ENCODE results near the gene ABI2. TPM values are rescaled to one million over a fixed set of nuclear protein-coding genes. Genes with fewer than 3 reads are reported as not detected.

The ABI2 gene
- total RNA-seq, 1 experiment from 2014 or later = 75.6 TPM

GRCh38 chr2:203480623-203481022, 152.4 kb downstream of the ABI2 start (continued):
- TF ChIP-seq ZBTB33 (IDR thresholded peaks at IDR 0.05; ENCODE audit: extremely low read depth, insufficient replicate concordance, low read length) (no peak), FOSL1 (IDR thresholded peaks at IDR 0.05; ENCODE audit: low read depth) (no peak), JUND (IDR thresholded peaks at IDR 0.05) (no peak), CBX3 (IDR thresholded peaks at IDR 0.05; ENCODE audit: low read depth) (no peak), ZNF274 (IDR thresholded peaks at IDR 0.05; ENCODE audit: low read depth, low read length) (no peak), MAX (IDR thresholded peaks at IDR 0.05) (no peak), RAD21 (IDR thresholded peaks at IDR 0.05; ENCODE audit: low read depth) (no peak), ELF1 (IDR thresholded peaks at IDR 0.05; ENCODE audit: borderline replicate concordance, low read depth) (no peak), TCF7L2 (IDR thresholded peaks at IDR 0.05; ENCODE audit: borderline replicate concordance, extremely low read depth, insufficient read depth, insufficient read length) (no peak), SRF (IDR thresholded peaks at IDR 0.05; ENCODE audit: low read depth) (no peak)

- Histone ChIP-seq H3K9me2 (ENCODE audit: insufficient read depth) (no peaks in the 10 kb centered on the region), H3K36me3 (ENCODE audit: control insufficient read depth in 1 of 2, insufficient read depth in 2 of 2, low read length in 2 of 2) (no peaks in the 10 kb centered on the region), H3K9me3 (ENCODE audit: control insufficient read depth in 1 of 2, insufficient read depth in 1 of 2, low read depth in 1 of 2, low read length in 2 of 2) (no peaks in the 10 kb centered on the region), H2AFZ (ENCODE audit: low read depth, low read length, poor library complexity, severe bottlenecking) (no peak overlapping the region), H3K4me2 (ENCODE audit: low read length) (no peak overlapping the region), H4K20me1 (ENCODE audit: insufficient read depth) (no peaks in the 10 kb centered on the region; the same call in 1 of the 2 replicates), H3K9ac (ENCODE audit: low read length) (no peak overlapping the region), H3K4me1 (ENCODE audit: control insufficient read depth in 1 of 2, insufficient read depth in 2 of 2, low read length in 2 of 2) (no peaks in the 10 kb centered on the region), H3K27me3 (ENCODE audit: insufficient read depth, low read length) (no peaks in the 10 kb centered on the region), H3K79me2 (ENCODE audit: insufficient read depth, low read length) (no peaks in the 10 kb centered on the region), H3K27ac (ENCODE audit: low read depth, low read length) (no peak overlapping the region), H3K4me3 (replicated peaks in 1 of 2; ENCODE audit: low read depth in 1 of 2, low read length in 2 of 2) (no peak overlapping the region)
- TF ChIP-seq RAD21 (IDR thresholded peaks at IDR 0.05; ENCODE audit: low read depth) (peak; percentile 90), CBX3 (IDR thresholded peaks at IDR 0.05; ENCODE audit: low read depth) (no peak), CTCF (IDR thresholded peaks at IDR 0.05 in 2 of 3, conservative IDR thresholded peaks at IDR 0.05 in 1 of 3; ENCODE audit: borderline replicate concordance in 1 of 3, insufficient read depth in 1 of 3, low read depth in 2 of 3, low read length in 2 of 3) (peak; percentile 62 to 71 (median 67); a peak in 5 of 6 replicates)
- RAD21 ChIA-PET (ENCODE audit: low non-redundant PET in 1 of 2, low total read pairs in 2 of 2, uncharacterized antibody in 2 of 2, unreplicated experiment in 2 of 2) = interaction anchor here (0.8 to 1.1 kb wide), 2 partner anchors 166 to 330 kb away, joined by 3 read pairs; no protein-coding TSS in a partner anchor
- no TSS peak for BruUV-seq (replicated peaks)
- POLR2A ChIA-PET = no interaction called here
- ATAC-seq (peak; percentile 89), DNase-seq (ENCODE audit: low read depth, low spot score) (no peak)
- CTCF ChIA-PET = interaction anchor here (1.1 to 2.1 kb wide), 4 partner anchors 165 to 333 kb away, joined by 3 to 8 read pairs (median 6); no protein-coding TSS in a partner anchor
- intact Hi-C loops (cut with micrococcal nuclease) = loop anchor here (1.0 kb wide), 4 partner anchors 167 to 425 kb away; no protein-coding TSS in a partner anchor
Measured at GRCh38 chr2:203484266-203485112, 156.3 kb downstream of the ABI2 start.

Data from HCT116 (cell line).